HEK293T (cell line): ENCODE results near the gene SESTD1.

Experiments used
- CTCF ChIA-PET: fragments of 350-600 bp; formaldehyde crosslinking; extraction: SDS; loops from one replicate; lab custom pipeline; 2021; ENCODE audit warnings: antibody characterized with exemption, inconsistent platforms; lab: Yijun Ruan, JAX
- POLR2A ChIA-PET: fragments of 350-600 bp; formaldehyde crosslinking; extraction: SDS; loops from one replicate; lab custom pipeline; 2020; ENCODE audit warnings: antibody characterized with exemption, inconsistent platforms; lab: Yijun Ruan, JAX
- DNase-seq: peaks from one replicate; pipeline ENCODE4 v3.0.0; 2012; ENCODE audit warnings: mixed read lengths; ENCODE audit errors: extremely low spot score
- ARNT ChIP-seq: fragments of 450-650 bp; IDR thresholded peaks from 2 replicates; pipeline ENCODE4 v1.6.1; 2017; ENCODE audit warnings: mild to moderate bottlenecking
- BHLHE40 ChIP-seq: fragments of 450-650 bp; IDR thresholded peaks from 2 replicates; pipeline ENCODE4 v1.6.1; 2016; ENCODE audit warnings: mild to moderate bottlenecking, moderate library complexity, borderline replicate concordance
- CTBP1 ChIP-seq: fragments of 450-650 bp; IDR thresholded peaks from 2 replicates; pipeline ENCODE4 v1.6.1; 2016; ENCODE audit warnings: borderline replicate concordance
- ELF4 ChIP-seq: fragments of 450-650 bp; IDR thresholded peaks from 2 replicates; pipeline ENCODE4 v1.6.1; 2017; ENCODE audit warnings: antibody characterized with exemption
- FOXA1 ChIP-seq: fragments of 450-650 bp; IDR thresholded peaks from 2 replicates; pipeline ENCODE4 v1.6.1; 2016; ENCODE audit warnings: mild to moderate bottlenecking
- FOXK2 ChIP-seq: fragments of 450-650 bp; IDR thresholded peaks from 2 replicates; pipeline ENCODE4 v1.6.1; 2016; ENCODE audit warnings: mild to moderate bottlenecking
- FOXM1 ChIP-seq: fragments of 450-650 bp; IDR thresholded peaks from 2 replicates; pipeline ENCODE4 v1.6.1; 2017; ENCODE audit warnings: mild to moderate bottlenecking, borderline replicate concordance
- HDGF ChIP-seq: fragments of 450-650 bp; IDR thresholded peaks from 2 replicates; pipeline ENCODE4 v1.6.1; 2017; ENCODE audit warnings: antibody characterized with exemption, borderline replicate concordance
- L3MBTL2 ChIP-seq: fragments of 450-650 bp; conservative IDR thresholded peaks from 2 replicates; pipeline ENCODE4 v1.6.1; 2016; ENCODE audit warnings: mild to moderate bottlenecking
- LEF1 ChIP-seq: fragments of 450-650 bp; IDR thresholded peaks from 2 replicates; pipeline ENCODE4 v1.6.1; 2017; ENCODE audit warnings: mild to moderate bottlenecking, borderline replicate concordance
- NFRKB ChIP-seq: fragments of 450-650 bp; IDR thresholded peaks from 2 replicates; pipeline ENCODE4 v1.6.1; 2016; ENCODE audit warnings: mild to moderate bottlenecking, moderate library complexity
- PKNOX1 ChIP-seq: fragments of 450-650 bp; IDR thresholded peaks from 2 replicates; pipeline ENCODE4 v1.6.1; 2016
- SP1 ChIP-seq: fragments of 450-650 bp; IDR thresholded peaks from 2 replicates; pipeline ENCODE4 v1.6.1; 2017
- SUZ12 ChIP-seq: fragments of 450-650 bp; IDR thresholded peaks from 2 replicates; pipeline ENCODE4 v1.6.1; 2016; ENCODE audit warnings: mild to moderate bottlenecking
- TARDBP ChIP-seq: fragments of 450-650 bp; IDR thresholded peaks from 2 replicates; pipeline ENCODE4 v1.6.1; 2016
- ZNF384 ChIP-seq: fragments of 450-650 bp; IDR thresholded peaks from 2 replicates; pipeline ENCODE4 v1.6.1; 2016

The SESTD1 gene

GRCh38 chr2:179261151-179261825 is 3.3 kb downstream of the SESTD1 start:
- no peak for DNase-seq
- TF ChIP-seq SP1 (no peak), NFRKB (no peak), ZNF384 (no peak), FOXA1 (no peak), BHLHE40 (no peak), L3MBTL2 (no peak)
- ChIA-PET POLR2A (no interaction called here), CTCF (no interaction called here)

GRCh38 chr2:179260224-179260623 is 4.4 kb downstream of the SESTD1 start:
- POLR2A ChIA-PET, result no interaction called here
- DNase-seq, result no peak
- TF ChIP-seq FOXA1, result no peak
- TF ChIP-seq L3MBTL2, result no peak
- TF ChIP-seq LEF1, result no peak
- TF ChIP-seq PKNOX1, result no peak
- no peak for TF ChIP-seq HDGF
- no peak for TF ChIP-seq SUZ12
- TF ChIP-seq BHLHE40, result no peak
- TF ChIP-seq FOXK2, result no peak
- no peak for TF ChIP-seq NFRKB
- TF ChIP-seq FOXM1, result no peak
- no peak for TF ChIP-seq ARNT
- no peak for TF ChIP-seq CTBP1
- no peak for TF ChIP-seq ZNF384
- CTCF ChIA-PET, result no interaction called here

- no peak for DNase-seq
- TF ChIP-seq HDGF (no peak), FOXK2 (no peak), FOXM1 (no peak), LEF1 (no peak), ZNF384 (no peak), ARNT (no peak), SP1 (no peak), L3MBTL2 (no peak), TARDBP (no peak), CTBP1 (no peak), SUZ12 (no peak), NFRKB (no peak)
- ChIA-PET CTCF (no interaction called here), POLR2A (no interaction called here)
These were observed 9.5 kb downstream of the SESTD1 start for GRCh38 chr2:179255129-179255528.

- no peak for DNase-seq
- POLR2A ChIA-PET, result no interaction called here
- TF ChIP-seq FOXM1 (no peak), PKNOX1 (no peak)
- CTCF ChIA-PET, result no interaction called here
These were observed 11.4 kb downstream of the SESTD1 start for GRCh38 chr2:179253226-179253625.

- DNase-seq, result no peak
- POLR2A ChIA-PET, result no interaction called here
- no peak for TF ChIP-seq ELF4
- TF ChIP-seq L3MBTL2, result no peak
- TF ChIP-seq FOXK2, result no peak
- TF ChIP-seq BHLHE40, result no peak
- no peak for TF ChIP-seq SP1
- no peak for TF ChIP-seq TARDBP
- TF ChIP-seq PKNOX1, result no peak
- no peak for TF ChIP-seq FOXA1
- TF ChIP-seq SUZ12, result no peak
- CTCF ChIA-PET, result interaction anchor here (0.6 kb wide), 1 partner anchor 235 kb away, joined by 3 read pairs; no protein-coding TSS in a partner anchor
These were observed 12.2 kb downstream of the SESTD1 start for GRCh38 chr2:179252423-179252822.

- no peak for DNase-seq
- TF ChIP-seq TARDBP, result no peak
- no peak for TF ChIP-seq FOXK2
- TF ChIP-seq ELF4, result no peak
- TF ChIP-seq ARNT, result no peak
- no peak for TF ChIP-seq ZNF384
- TF ChIP-seq FOXA1, result no peak
- TF ChIP-seq PKNOX1, result no peak
- TF ChIP-seq HDGF, result no peak
- no peak for TF ChIP-seq FOXM1
- POLR2A ChIA-PET, result no interaction called here
- CTCF ChIA-PET, result interaction anchor here (0.6 kb wide), 2 partner anchors 22 to 236 kb away, joined by 3 to 7 read pairs; no protein-coding TSS in a partner anchor
These were observed 12.8 kb downstream of the SESTD1 start for GRCh38 chr2:179251870-179252269.
